GM12874 (cell line): ENCODE data around the gene WFDC5.

Experiments used
- TF ChIP-seq, protein P1 (sequence below): IDR thresholded peaks from 2 replicates; pipeline ENCODE4 v1.5.1; 2011; ENCODE audit warnings: low read depth, mild to moderate bottlenecking, control low read depth, low read length, moderate library complexity; ENCODE audit not compliant: insufficient read depth

Gene WFDC5

DNA sequence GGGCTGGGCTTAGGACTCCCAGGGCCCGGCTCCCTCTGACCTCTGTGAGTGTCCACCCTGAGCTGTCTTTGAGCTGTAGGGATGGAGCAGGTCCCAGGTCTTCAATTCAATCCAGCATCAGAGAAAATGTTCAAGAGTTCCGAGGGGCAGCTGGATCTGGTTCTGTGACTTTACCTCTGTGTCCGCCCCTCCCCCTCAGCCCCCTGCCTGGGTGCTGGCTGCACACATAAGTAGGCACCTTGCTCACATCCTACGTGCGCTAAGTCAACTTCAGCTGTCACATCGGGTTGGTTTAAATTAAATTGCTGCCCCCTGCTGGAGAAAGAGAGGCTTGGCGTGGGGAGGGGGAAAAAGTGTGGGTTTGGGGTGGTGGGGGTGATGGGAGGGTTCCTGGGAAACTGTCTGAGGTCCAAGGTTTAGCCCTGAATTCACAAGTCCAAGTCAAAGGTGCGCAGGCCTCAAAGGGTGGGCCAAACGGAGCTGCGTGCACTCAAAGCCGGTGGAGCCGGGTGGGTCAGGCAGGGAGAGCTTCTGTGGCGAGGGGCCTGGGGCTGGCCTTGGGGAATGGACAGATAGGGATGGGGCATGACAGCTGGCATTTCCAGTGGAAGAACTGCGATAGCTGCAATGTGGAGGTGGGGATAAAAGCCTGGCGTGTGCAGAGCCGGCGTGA, 3.0 kb downstream of the WFDC5 start:
- TF ChIP-seq, protein P1, sequence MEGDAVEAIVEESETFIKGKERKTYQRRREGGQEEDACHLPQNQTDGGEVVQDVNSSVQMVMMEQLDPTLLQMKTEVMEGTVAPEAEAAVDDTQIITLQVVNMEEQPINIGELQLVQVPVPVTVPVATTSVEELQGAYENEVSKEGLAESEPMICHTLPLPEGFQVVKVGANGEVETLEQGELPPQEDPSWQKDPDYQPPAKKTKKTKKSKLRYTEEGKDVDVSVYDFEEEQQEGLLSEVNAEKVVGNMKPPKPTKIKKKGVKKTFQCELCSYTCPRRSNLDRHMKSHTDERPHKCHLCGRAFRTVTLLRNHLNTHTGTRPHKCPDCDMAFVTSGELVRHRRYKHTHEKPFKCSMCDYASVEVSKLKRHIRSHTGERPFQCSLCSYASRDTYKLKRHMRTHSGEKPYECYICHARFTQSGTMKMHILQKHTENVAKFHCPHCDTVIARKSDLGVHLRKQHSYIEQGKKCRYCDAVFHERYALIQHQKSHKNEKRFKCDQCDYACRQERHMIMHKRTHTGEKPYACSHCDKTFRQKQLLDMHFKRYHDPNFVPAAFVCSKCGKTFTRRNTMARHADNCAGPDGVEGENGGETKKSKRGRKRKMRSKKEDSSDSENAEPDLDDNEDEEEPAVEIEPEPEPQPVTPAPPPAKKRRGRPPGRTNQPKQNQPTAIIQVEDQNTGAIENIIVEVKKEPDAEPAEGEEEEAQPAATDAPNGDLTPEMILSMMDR: peak; percentile 53; the same call in 1 of the 2 replicates

DNA sequence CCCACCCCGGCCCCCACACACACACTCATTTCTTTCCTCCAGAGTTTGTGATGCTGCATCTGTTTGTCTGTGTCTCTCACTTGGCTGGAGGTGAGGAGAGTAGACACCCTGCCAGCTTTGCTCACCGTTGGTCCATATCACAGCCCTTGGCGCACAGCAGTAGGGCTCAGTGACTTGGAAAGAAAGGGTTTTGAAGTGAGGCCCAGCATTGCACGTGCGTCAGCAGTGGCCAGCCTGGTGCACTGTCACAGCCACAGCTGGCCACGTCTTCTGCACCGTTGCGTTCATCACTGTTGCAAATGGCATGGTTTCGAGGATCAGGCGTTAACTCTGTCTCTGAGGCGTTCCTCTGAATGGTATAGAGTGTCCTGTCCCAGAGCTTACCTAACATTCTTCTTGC, 3.7 kb downstream of the WFDC5 start:
- TF ChIP-seq, protein P1: no peak

DNA sequence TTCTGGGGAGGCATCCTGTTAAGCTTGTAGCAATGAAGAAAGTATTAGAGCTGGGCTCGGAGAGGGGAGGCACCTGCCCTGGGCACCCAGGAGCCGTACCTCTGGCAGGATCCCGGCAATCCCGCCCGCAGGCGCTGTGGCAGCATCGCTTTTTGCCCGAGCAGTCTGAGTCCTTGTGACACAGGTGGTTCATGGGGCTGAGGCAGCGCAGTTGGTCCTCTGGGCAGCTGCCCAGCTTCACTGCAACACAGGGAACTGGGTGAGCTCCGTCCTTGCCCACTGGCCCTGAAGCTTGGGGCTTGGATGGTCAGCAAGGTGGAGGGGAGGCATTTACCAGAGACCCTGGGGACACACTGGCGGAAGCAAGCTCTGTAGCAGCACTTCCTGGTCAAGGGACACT, 4.7 kb downstream of the WFDC5 start:
- TF ChIP-seq, protein P1: no peak

DNA sequence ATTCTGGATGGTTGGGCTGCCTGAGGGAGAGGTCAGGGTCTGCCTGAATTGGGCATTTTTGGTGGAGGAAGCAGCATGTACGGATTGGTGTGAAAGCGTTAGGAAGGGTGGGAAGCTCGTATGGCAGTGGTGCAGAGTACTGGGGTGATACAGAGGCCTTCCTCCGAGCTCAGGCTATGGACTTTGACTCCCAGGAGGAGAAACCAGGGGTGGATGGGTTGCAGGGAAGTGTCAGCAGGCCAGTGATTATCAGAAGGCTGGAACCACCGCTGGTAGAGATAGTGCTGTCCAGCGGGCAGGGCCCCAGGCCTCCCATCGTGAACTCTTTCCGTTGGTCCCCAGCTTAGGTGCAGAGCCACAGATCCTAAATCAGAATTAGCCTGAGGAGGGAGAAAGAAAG, 5.3 kb downstream of the WFDC5 start:
- TF ChIP-seq, protein P1: no peak

DNA sequence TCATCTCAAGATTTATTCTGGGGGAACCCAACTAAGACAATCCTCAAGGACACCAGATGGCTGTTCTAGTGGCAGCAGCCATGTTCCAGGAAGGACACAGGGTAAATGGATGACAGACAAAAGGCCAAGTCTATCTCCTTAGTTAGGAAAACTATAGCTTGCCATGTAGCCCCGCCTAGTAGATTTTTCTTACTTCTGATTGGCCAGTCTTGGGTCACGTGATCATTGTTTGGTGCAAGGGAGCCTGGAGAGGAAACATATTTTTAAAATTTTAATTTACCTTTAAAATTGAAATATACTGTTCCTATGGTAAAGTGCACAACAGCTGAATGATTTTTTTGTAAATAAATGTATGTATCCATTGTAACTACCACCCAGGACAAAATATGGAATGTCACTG, 9.7 kb downstream of the WFDC5 start:
- TF ChIP-seq, protein P1: no peak

DNA sequence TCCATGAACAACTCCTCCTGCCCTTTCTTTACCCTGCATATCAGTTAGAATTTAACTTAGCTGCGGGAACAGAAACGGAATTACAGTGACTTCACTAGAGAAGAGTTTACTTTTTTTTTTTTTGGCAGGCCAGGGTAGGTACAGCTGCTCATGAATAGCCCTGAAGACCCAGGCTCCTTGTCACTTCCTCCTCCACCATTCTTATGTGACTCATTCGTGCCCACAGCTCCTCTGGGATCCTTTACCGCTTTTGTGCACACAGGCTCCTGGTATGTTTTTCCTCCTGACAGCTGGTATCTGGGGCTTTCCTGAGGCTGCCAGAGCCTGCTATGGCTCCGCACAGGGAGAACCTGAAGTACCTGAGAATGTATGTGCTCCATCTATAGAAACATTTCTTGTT, 10.2 kb downstream of the WFDC5 start:
- TF ChIP-seq, protein P1: no peak

DNA sequence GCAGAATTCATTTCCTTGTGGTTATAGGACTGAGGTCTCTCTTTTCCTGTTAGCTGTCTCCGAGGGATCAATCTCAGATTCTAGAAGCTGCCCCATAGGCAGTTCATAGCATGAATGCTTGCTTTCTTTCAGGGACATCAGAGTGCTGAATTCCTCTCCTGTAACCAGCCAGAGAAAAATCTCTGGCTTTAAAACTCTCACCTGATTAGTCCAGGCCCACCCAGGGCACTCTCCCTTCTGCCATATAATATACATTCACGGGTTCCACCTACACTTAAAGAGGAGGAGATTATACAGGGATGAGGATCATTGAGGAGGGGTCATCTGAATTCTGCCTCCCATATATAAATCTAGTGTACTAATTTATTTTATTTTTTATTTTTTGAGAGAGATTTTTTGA, 11.9 kb downstream of the WFDC5 start:
- TF ChIP-seq, protein P1: no peak
